GM12878 (cell line): ENCODE data around the gene JPH4. TPM values are rescaled to one million over a fixed set of nuclear protein-coding genes. Genes with fewer than 3 reads are reported as not detected.
A peak's percentile ranks its signal among the peaks of the same experiment; 100 is the strongest.

Experiments
- BMI1 ChIP-seq: fragments of 450-650 bp; IDR thresholded peaks from 2 replicates; pipeline ENCODE4 v1.6.1; 2016; ENCODE audit warnings: mild to moderate bottlenecking, moderate library complexity, borderline replicate concordance
- EED ChIP-seq: sonication (generic); IDR thresholded peaks from 2 replicates; pipeline ENCODE4 v1.6.1; 2016; ENCODE audit warnings: antibody characterized with exemption, low read depth
- ETV6 ChIP-seq, 2 experiments: fragments of 450-650 bp in 1 of 2; IDR thresholded peaks in 1 of 2; conservative IDR thresholded peaks in 1 of 2; 2 replicates each; pipeline ENCODE4 v1.6.1; 2014; ENCODE audit warnings: antibody characterized with exemption in 1 of 2, borderline replicate concordance in 1 of 2, low read depth in 1 of 2, mild to moderate bottlenecking in 1 of 2, moderate library complexity in 1 of 2
- EZH2 ChIP-seq: IDR thresholded peaks from 2 replicates; pipeline ENCODE4 v1.6.1; 2012; ENCODE audit warnings: low read depth, mild to moderate bottlenecking, control low read depth, inconsistent platforms, low read length, borderline replicate concordance; ENCODE audit not compliant: control insufficient read depth
- FOXM1 ChIP-seq: IDR thresholded peaks from 2 replicates; pipeline ENCODE4 v1.6.1; 2012; ENCODE audit warnings: low read depth, mild to moderate bottlenecking, inconsistent platforms, low read length, moderate library complexity
- NFYB ChIP-seq: IDR thresholded peaks from 2 replicates; pipeline ENCODE4 v1.6.1; 2011; ENCODE audit warnings: low read depth, mild to moderate bottlenecking, low read length, improper control_type of control experiment, moderate library complexity; ENCODE audit not compliant: insufficient read depth
- POLR2AphosphoS5 ChIP-seq: IDR thresholded peaks from 2 replicates; pipeline ENCODE4 v1.6.1; 2011; ENCODE audit warnings: mild to moderate bottlenecking, low read length, inconsistent platforms
- RAD51 ChIP-seq: fragments of 450-650 bp; IDR thresholded peaks from 2 replicates; pipeline ENCODE4 v1.6.1; 2016; ENCODE audit warnings: moderate library complexity, mild to moderate bottlenecking, inconsistent platforms
- RCOR1 ChIP-seq: conservative IDR thresholded peaks from 2 replicates; pipeline ENCODE4 v1.6.1; 2012; ENCODE audit warnings: low read depth, low read length, improper control_type of control experiment
- RELA ChIP-seq: fragments of 450-650 bp; IDR thresholded peaks from 2 replicates; pipeline ENCODE4 v1.8.0; 2014; ENCODE audit warnings: borderline replicate concordance; ENCODE audit not compliant: partially characterized antibody
- RUNX3 ChIP-seq: IDR thresholded peaks from 2 replicates; pipeline ENCODE4 v1.6.1; 2012; ENCODE audit warnings: low read length, inconsistent platforms
- STAT1 ChIP-seq: fragments of 450-650 bp; conservative IDR thresholded peaks from 2 replicates; pipeline ENCODE4 v1.6.1; 2014; ENCODE audit warnings: antibody characterized with exemption, mild to moderate bottlenecking
- TCF3 ChIP-seq: IDR thresholded peaks from 2 replicates; pipeline ENCODE4 v1.6.1; 2012; ENCODE audit warnings: low read depth, mild to moderate bottlenecking, low read length, borderline replicate concordance; ENCODE audit not compliant: insufficient read depth
- TCF7 ChIP-seq: IDR thresholded peaks from 2 replicates; pipeline ENCODE4 v1.6.1; 2014; ENCODE audit warnings: antibody characterized with exemption, borderline replicate concordance
- ZNF217 ChIP-seq: fragments of 450-650 bp; IDR thresholded peaks from 2 replicates; pipeline ENCODE4 v1.6.1; 2017; ENCODE audit warnings: antibody characterized with exemption, mild to moderate bottlenecking
- polyA plus RNA-seq, 11 experiments: library from polyadenylated mRNA; depleted of rRNA in 4 of 11; unstranded in 6 of 11; stranded (reverse) in 5 of 11; fragments of >200 nt; fragmentation: Nextera tagmentation in 4 of 11; fragmentation: Illumina TruSeq in 1 of 11; extraction: Ambion mirVana in 4 of 11; extraction: Trizol in 1 of 11; gene quantifications; 1 replicate in 1 of 11; 2 replicates in 10 of 11; pipeline versions ENCODE4 v1.2.1 to v1.2.3, GENCODE V29; 2011 to 2016; ENCODE audit warnings: inconsistent platforms in 2 of 11, missing spikeins in 2 of 11, low read depth in 1 of 11
- total RNA-seq, 4 experiments: library from RNA; depleted of rRNA in 3 of 4; stranded (reverse); fragments of >200 nt in 3 of 4; fragmentation: Illumina TruSeq in 1 of 4; extraction: Trizol in 1 of 4; gene quantifications; 2 replicates each; pipeline versions ENCODE4 v1.2.1 to v1.2.3, GENCODE V29; 2013 to 2021
- TF ChIP-seq, protein P1 (sequence below): fragments of 450-650 bp; IDR thresholded peaks from 2 replicates; pipeline ENCODE4 v1.6.1; 2017; ENCODE audit warnings: mild to moderate bottlenecking, low read depth, inconsistent platforms; ENCODE audit not compliant: poor library complexity, severe bottlenecking
- TF ChIP-seq, protein P2 (sequence below): fragments of 150-350 bp; IDR thresholded peaks from 2 replicates; pipeline ENCODE4 v1.6.1; 2016; ENCODE audit warnings: low read depth, low read length
- TF ChIP-seq, protein P3 (sequence below): fragments of 450-650 bp; IDR thresholded peaks from 2 replicates; pipeline ENCODE4 v1.6.1; 2018; ENCODE audit warnings: borderline replicate concordance, mild to moderate bottlenecking; ENCODE audit not compliant: partially characterized antibody
- TF ChIP-seq, protein P4 (sequence below): IDR thresholded peaks from 2 replicates; pipeline ENCODE4 v1.6.1; 2011; ENCODE audit warnings: borderline replicate concordance, low read depth, mild to moderate bottlenecking, moderate library complexity, low read length; ENCODE audit not compliant: insufficient read depth, poor library complexity, severe bottlenecking

Gene JPH4
- total and polyA plus RNA-seq, 10 of the 15 experiments (the other 5 are each of a cell fraction or from before 2014, with no cell fraction given): 0.48 to 10.3 (median 3.8) TPM

DNA sequence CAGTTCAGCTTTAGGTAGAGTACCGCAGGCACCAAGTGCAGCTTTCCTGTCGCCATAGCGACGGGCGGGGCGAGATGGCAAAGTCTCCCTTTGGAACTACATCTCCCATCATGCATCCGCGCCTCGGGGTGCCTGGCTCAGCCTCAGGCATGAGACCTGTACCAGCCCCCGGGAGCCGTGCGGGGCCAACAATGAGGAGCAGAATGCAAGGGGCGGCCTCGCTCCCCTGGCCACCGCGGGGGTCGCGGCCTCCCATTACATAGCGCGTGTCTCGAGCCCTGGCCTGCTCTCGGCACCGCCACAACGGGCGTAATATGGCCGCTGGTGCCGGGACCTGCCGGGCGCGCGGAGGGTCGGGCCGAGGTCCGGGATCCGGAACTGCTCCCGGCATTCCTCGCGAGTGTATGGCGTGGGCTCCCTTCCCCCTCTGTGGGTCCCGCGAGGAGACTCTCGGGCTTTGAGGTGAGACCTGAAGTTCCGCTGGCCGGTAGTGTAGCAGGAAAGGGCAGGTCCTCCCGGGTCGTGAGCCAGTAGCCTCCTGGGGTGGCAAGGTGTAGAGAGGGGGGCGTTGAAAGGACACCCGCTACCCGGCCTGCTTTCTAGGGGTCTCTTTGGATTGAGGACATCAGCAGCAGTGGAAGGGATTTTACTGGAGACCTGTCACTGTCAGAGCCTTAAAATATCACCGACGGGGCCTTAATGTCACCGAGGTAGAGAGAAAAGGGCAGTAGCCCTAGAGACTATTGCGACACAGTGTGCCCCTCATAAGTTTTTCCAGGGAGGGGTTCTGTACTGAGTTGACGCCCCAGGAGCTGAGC lies 22.5 kb downstream of the JPH4 start, which contains the start of gene THTPA (continued):
- TF ChIP-seq, protein P1, sequence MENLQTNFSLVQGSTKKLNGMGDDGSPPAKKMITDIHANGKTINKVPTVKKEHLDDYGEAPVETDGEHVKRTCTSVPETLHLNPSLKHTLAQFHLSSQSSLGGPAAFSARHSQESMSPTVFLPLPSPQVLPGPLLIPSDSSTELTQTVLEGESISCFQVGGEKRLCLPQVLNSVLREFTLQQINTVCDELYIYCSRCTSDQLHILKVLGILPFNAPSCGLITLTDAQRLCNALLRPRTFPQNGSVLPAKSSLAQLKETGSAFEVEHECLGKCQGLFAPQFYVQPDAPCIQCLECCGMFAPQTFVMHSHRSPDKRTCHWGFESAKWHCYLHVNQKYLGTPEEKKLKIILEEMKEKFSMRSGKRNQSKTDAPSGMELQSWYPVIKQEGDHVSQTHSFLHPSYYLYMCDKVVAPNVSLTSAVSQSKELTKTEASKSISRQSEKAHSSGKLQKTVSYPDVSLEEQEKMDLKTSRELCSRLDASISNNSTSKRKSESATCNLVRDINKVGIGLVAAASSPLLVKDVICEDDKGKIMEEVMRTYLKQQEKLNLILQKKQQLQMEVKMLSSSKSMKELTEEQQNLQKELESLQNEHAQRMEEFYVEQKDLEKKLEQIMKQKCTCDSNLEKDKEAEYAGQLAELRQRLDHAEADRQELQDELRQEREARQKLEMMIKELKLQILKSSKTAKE: no peak
- no peak for TF ChIP-seq ZNF217
- TF ChIP-seq TCF7: no peak
- no peak for TF ChIP-seq RAD51
- TF ChIP-seq, protein P2, sequence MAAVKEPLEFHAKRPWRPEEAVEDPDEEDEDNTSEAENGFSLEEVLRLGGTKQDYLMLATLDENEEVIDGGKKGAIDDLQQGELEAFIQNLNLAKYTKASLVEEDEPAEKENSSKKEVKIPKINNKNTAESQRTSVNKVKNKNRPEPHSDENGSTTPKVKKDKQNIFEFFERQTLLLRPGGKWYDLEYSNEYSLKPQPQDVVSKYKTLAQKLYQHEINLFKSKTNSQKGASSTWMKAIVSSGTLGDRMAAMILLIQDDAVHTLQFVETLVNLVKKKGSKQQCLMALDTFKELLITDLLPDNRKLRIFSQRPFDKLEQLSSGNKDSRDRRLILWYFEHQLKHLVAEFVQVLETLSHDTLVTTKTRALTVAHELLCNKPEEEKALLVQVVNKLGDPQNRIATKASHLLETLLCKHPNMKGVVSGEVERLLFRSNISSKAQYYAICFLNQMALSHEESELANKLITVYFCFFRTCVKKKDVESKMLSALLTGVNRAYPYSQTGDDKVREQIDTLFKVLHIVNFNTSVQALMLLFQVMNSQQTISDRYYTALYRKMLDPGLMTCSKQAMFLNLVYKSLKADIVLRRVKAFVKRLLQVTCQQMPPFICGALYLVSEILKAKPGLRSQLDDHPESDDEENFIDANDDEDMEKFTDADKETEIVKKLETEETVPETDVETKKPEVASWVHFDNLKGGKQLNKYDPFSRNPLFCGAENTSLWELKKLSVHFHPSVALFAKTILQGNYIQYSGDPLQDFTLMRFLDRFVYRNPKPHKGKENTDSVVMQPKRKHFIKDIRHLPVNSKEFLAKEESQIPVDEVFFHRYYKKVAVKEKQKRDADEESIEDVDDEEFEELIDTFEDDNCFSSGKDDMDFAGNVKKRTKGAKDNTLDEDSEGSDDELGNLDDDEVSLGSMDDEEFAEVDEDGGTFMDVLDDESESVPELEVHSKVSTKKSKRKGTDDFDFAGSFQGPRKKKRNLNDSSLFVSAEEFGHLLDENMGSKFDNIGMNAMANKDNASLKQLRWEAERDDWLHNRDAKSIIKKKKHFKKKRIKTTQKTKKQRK: no peak
- no peak for TF ChIP-seq ETV6 (conservative IDR thresholded peaks at IDR 0.05 in 1 of 2, IDR thresholded peaks at IDR 0.05 in 1 of 2; ENCODE audit: borderline replicate concordance in 1 of 2, low read depth in 1 of 2)
- TF ChIP-seq FOXM1: no peak
- TF ChIP-seq RCOR1: 0 out of 2 replicates have a peak, but pooled peaks have one; percentile 55
- TF ChIP-seq POLR2AphosphoS5: peak; percentile 90; the same call in 1 of the 2 replicates
- peak; percentile 92; the same call in 1 of the 2 replicates for TF ChIP-seq STAT1
- peak; percentile 76 for TF ChIP-seq RELA
- TF ChIP-seq, protein P3, sequence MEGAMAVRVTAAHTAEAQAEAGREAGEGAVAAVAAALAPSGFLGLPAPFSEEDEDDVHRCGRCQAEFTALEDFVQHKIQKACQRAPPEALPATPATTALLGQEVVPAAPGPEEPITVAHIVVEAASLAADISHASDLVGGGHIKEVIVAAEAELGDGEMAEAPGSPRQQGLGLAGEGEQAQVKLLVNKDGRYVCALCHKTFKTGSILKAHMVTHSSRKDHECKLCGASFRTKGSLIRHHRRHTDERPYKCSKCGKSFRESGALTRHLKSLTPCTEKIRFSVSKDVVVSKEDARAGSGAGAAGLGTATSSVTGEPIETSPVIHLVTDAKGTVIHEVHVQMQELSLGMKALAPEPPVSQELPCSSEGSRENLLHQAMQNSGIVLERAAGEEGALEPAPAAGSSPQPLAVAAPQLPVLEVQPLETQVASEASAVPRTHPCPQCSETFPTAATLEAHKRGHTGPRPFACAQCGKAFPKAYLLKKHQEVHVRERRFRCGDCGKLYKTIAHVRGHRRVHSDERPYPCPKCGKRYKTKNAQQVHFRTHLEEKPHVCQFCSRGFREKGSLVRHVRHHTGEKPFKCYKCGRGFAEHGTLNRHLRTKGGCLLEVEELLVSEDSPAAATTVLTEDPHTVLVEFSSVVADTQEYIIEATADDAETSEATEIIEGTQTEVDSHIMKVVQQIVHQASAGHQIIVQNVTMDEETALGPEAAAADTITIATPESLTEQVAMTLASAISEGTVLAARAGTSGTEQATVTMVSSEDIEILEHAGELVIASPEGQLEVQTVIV: peak; percentile 79
- TF ChIP-seq BMI1: peak; percentile 97
- TF ChIP-seq EZH2: no peak
- TF ChIP-seq RUNX3: peak; percentile 67
- TF ChIP-seq, protein P4, sequence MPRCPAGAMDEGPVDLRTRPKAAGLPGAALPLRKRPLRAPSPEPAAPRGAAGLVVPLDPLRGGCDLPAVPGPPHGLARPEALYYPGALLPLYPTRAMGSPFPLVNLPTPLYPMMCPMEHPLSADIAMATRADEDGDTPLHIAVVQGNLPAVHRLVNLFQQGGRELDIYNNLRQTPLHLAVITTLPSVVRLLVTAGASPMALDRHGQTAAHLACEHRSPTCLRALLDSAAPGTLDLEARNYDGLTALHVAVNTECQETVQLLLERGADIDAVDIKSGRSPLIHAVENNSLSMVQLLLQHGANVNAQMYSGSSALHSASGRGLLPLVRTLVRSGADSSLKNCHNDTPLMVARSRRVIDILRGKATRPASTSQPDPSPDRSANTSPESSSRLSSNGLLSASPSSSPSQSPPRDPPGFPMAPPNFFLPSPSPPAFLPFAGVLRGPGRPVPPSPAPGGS: peak; percentile 20
- peak; percentile 46; the same call in 1 of the 2 replicates for TF ChIP-seq TCF3
- no peak for TF ChIP-seq NFYB
- TF ChIP-seq EED: peak; percentile 57
